HPDE6-E6E7 (cell line): Measurements from ENCODE around the gene TTC3.
"Not testable (repeated sequence)": the region's sequence is repeated elsewhere in the genome, so short reads cannot be mapped to it uniquely, and the experiment has no call there.

ENCODE experiments used
- DNase-seq: peaks from one replicate; pipeline ENCODE4 v3.0.0; 2011; ENCODE audit warnings: missing footprints; ENCODE audit errors: extremely low spot score

The TTC3 gene

GRCh38 chr21:37072988-37073416, at the start of gene TTC3, which contains the start of gene PIGP:
TTC3 (plus strand) TSS chr21:37073254; CDS start chr21:37087258, 14,004 bp downstream.
PIGP (minus strand) TSS chr21:37073071; CDS start chr21:37072515, 556 bp downstream.
- DNase-seq = peak; percentile 91

GRCh38 chr21:37026499-37026898, 46.6 kb upstream of the TTC3 start:
- no peak for DNase-seq

- DNase-seq = no peak
Measured at GRCh38 chr21:37028570-37028969, 44.5 kb upstream of the TTC3 start.

GRCh38 chr21:37030864-37031263, 42.2 kb upstream of the TTC3 start:
- DNase-seq = no peak

DNA sequence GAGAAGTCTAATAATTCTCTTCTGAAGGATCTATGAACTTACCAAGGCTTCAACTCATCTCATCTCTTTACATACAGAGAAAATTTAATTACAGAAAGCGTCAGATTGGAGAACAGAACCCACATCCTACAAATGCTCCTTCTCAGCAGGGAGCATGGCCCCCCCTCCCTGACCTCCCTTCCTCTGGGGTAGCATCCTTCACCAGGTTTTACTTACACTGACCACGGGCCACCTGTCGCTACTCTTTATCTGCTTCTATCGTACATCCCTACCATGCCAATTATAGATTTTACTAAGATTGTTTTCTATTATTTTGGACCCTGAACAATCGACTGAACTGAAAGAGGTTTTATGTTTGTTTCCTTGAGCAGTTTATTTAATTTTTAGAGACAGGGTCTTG, 40.8 kb upstream of the TTC3 start:
- no peak for DNase-seq

GRCh38 chr21:37032877-37033471, 40.1 kb upstream of the TTC3 start:
- peak; percentile 32 for DNase-seq

DNA sequence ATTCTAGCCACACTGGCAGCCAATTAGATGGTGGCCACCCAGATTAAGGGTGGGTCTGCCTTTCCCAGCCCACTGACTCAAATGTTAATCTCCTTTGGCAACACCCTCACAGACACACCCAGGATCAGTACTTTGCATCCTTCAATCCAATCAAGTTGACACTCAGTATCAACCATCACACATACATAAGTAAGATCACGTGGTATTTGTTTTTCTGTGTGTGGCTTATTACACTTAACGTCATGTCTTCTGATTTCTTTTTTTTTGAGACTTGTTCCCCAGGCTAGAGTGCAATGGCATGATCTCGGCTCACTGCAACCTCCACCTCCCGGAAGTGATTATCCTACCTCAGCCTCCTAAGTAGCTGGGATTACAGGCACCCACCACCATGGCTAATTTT, 38.7 kb upstream of the TTC3 start:
- not testable (repeated sequence) for DNase-seq

DNA sequence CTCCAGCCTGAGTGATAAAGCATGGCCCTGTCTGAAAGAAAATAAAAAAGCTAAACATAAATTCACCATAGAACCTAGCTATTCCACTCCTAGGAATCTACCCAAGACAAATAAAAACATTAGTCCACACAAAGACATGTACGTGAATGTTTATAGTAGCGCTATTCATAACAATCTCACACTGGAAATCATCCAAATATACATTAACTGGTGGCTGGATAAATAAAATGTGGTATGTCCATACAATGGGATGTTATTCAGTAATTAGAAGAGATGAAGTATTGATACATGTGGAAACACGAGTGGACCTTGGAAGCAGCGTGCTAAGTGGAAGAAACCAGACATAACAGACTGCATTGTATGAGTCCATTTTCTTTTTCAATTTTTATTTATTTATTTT, 36.9 kb upstream of the TTC3 start:
- DNase-seq = no peak

DNA sequence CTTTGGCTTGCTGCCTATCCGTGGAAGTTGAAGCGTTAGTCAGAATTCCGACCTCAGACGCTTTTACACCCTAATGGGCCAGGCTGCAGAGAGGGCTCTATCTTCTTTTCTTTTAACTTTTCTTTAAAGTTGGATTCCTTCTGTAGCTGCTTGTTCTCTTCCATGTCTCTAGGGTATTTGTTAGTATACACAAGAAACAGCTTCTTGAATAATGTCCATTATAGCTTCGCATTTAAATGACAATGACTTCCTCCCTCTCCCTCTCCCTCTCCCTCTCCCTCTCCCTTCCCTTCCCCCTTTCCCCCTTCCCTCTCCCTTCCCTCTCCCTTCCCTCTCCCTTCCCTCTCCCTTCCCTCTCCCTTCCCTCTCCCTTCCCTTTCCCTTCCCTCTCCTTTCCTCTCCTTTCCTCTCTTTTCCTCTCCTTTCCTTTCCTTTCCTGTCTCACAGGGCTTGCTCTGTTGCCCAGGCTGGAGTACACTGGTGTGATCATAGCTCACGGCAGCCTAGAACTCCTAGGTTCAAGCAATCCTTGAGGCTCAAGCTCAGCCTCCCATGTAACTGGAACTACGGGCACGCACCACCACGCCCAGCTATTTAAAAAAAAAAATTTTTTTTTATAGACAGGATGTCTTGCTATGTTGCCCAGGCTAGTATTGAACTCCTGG, 33.5 kb upstream of the TTC3 start:
- DNase-seq = no peak

GRCh38 chr21:37040212-37040611, 32.8 kb upstream of the TTC3 start:
- no peak for DNase-seq

DNA sequence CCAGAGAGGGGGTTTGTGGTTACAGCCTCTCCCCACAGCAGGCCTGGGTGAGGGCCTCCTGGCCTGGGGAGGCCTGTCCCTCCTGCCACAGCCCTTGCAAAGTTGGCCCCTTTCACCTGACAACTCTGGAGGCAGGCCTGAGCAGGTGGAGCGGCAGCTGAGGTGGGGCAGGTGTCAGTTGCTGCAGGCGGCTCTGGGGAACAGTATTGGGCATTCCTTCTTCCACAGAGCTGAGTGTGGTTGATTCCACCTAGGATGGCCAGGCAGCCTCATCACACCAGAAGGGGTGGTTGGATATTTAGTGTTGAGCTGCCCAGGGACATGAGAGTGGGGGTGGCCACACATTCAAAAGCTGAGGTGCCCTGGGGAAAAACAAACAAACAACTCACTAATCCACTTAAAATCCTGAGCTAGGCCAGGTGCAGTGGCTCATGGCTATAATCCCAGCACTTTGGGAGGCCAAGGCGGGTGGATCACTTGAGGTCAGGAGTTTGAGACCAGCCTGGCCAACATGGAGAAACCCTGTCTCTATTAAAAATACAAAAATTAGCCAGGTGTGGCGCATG, 31.3 kb upstream of the TTC3 start:
- DNase-seq = no peak

DNA sequence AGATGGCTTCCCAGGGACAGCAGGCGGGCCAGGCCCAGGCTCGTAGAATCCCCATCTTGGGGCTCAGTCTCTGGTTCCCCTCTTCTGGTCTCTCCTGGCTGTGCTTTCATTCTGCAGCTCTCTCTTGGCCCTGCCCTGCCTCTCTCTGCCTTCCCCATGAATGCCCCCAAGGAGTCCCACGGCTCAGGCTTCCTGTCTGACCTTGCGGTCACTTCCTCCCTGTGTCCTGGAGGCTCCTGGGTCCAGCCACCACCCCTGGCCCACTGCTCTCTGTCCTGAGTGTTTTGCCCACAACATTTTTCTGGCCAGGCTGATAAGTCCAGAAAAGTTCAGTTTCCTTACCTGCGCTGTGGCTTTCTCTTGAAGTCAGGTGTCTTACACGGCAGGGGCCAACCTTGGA, 29.2 kb upstream of the TTC3 start:
- no peak for DNase-seq

DNA sequence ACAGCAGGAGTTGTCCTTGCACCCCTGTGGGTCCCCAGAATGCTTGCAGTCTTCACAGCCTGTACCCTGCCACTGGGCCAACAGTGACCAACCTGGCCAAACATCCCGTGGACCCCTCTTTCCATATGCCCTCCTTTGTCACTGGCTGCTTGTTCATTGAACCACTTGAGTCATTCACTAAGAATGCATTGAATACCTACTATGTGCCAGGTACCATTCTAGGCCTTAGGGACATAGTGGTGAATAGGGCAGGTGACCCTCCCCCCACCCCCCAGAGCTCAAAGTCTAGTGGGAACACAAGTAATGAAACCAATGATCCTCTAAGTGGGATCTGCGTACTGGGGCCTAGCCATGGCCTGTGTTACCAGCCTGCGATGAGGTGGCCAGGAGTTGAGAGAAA, 28.4 kb upstream of the TTC3 start:
- no peak for DNase-seq

DNA sequence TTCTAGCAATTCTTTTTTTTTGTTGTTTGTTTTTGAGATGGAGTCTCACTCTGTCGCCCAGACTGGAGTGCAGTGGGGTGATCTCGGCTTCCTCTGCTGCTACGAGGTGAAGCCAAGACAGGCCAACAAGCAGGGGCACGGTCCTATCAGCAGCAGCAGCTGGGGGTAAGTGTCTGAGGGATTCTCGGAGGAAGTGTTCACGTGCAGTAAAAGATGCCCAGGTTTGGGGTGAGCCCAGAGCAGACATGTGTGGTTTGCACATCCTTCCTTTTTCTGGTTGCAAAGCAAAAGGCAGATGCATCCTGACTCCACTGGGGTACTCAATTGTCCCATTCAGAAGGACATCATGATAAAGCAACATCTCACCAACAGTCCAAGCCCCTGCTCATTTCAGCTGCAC, 27.9 kb upstream of the TTC3 start:
- no peak for DNase-seq

GRCh38 chr21:37045556-37045955, 27.5 kb upstream of the TTC3 start:
- DNase-seq = no peak

DNA sequence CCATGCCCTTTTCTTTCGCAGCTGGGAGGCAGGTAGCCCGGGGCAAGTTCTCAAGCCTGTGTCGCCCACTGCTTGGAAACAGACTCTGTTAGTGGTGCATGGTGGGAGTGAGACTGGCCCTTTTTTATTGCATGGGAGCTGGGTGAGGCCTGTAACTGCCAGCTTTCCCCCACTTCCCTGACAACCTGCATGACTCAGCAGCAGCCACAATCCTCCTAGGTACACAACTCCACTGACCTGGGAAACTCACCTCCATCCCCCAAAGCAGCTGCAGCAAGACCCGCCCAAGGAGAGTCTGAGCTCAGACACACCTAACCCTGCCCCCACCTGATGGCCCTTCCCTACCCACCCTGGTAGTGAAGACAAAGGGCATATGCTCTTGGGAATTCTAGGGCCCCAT, 26.0 kb upstream of the TTC3 start:
- no peak for DNase-seq

- not testable (repeated sequence) for DNase-seq
Measured at GRCh38 chr21:37049741-37050140, 23.3 kb upstream of the TTC3 start.

DNA sequence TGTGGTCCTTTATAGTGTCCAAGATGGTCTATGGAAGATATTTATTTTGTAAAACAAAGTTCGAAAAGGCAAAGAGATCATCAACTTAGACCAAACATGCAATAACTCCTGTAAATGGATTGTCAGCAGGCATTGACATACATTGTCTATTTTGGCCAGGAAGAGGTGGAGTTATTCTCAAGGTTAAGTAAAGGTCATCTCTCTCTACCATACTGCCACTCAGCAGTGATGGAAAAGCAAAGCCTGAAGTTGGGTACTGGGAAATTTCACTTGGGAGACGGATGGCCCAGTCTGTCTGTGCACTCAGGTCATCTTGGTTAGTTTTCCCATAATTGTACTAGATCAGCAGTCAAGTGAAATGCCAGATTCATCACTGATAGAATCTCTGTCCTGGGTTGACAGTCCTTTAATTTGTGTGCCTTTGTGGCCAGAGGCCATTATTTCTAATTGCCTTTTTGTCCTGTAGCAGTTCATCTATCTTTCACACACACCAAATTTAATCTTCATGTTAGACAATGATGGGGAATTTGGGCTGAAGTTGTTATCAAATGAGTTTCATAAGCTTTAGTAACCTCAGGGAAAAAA, 17.7 kb upstream of the TTC3 start:
- DNase-seq = no peak

- no peak for DNase-seq
Measured at GRCh38 chr21:37057614-37058013, 15.4 kb upstream of the TTC3 start.

- no peak for DNase-seq
Measured at GRCh38 chr21:37058261-37058660, 14.8 kb upstream of the TTC3 start.

- DNase-seq = no peak
Measured at GRCh38 chr21:37059181-37059580, 13.9 kb upstream of the TTC3 start.

- DNase-seq = peak; percentile 87
Measured at GRCh38 chr21:37060296-37060695, 12.8 kb upstream of the TTC3 start.
